DOHH2 (cell line): Measurements from ENCODE around the gene CD300H.

Source experiments
- H3F3A ChIP-seq: fragments of 200-600 bp; sonication (generic), shearing (Covaris generic); 2 replicates; pipeline ENCODE4 v1.6.0; 2016; ENCODE audit warnings: antibody characterized with exemption, mild to moderate bottlenecking; ENCODE audit not compliant: control insufficient read depth, insufficient read depth
- H3K27ac ChIP-seq: fragments of 200-600 bp; sonication (generic); 2 replicates; pipeline ENCODE4 v1.5.1; 2014; ENCODE audit warnings: low read depth, mild to moderate bottlenecking, low read length, moderate library complexity
- H3K27me3 ChIP-seq: fragments of 200-600 bp; sonication (generic); 2 replicates; pipeline ENCODE4 v1.6.1; 2014; ENCODE audit warnings: mild to moderate bottlenecking, low read length, mixed read lengths; ENCODE audit not compliant: control insufficient read depth
- H3K36me3 ChIP-seq: fragments of 200-600 bp; sonication (generic); 2 replicates; pipeline ENCODE4 v1.6.1; 2014; ENCODE audit warnings: mild to moderate bottlenecking, low read length, moderate library complexity, mixed read lengths; ENCODE audit not compliant: control insufficient read depth
- H3K4me1 ChIP-seq: fragments of 200-600 bp; sonication (generic); 2 replicates; pipeline ENCODE4 v1.6.1; 2014; ENCODE audit warnings: mild to moderate bottlenecking, low read length, mixed read lengths; ENCODE audit not compliant: control insufficient read depth
- H3K4me2 ChIP-seq: fragments of 200-600 bp; sonication (generic); 2 replicates; pipeline ENCODE4 v1.6.0; 2014; ENCODE audit warnings: mild to moderate bottlenecking, low read length, moderate library complexity
- H3K4me3 ChIP-seq: fragments of 200-600 bp; sonication (generic); 2 replicates; pipeline ENCODE4 v1.5.1; 2014; ENCODE audit warnings: mild to moderate bottlenecking, low read length, mixed read lengths
- H3K79me2 ChIP-seq: fragments of 200-600 bp; sonication (generic); 2 replicates; pipeline ENCODE4 v1.6.1; 2014; ENCODE audit warnings: mild to moderate bottlenecking, low read length, mixed read lengths; ENCODE audit not compliant: control insufficient read depth
- H3K9me2 ChIP-seq: fragments of 200-600 bp; sonication (generic); replicated peaks from 2 replicates; pipeline ENCODE4 v1.6.1; 2014; ENCODE audit warnings: mild to moderate bottlenecking, low read length, mixed read lengths; ENCODE audit not compliant: control insufficient read depth
- H3K9me3 ChIP-seq: fragments of 200-600 bp; sonication (generic); 2 replicates; pipeline ENCODE4 v1.6.1; 2014; ENCODE audit warnings: antibody characterized with exemption, low read length, mixed read lengths; ENCODE audit not compliant: control insufficient read depth, insufficient read depth
- H4K20me1 ChIP-seq: fragments of 200-600 bp; sonication (generic); 2 replicates; pipeline ENCODE4 v1.6.0; 2014; ENCODE audit warnings: low read depth, mild to moderate bottlenecking, antibody characterized with exemption, low read length, moderate library complexity; ENCODE audit not compliant: control insufficient read depth, insufficient read depth
- EZH2phosphoT487 ChIP-seq: fragments of 200-600 bp; sonication (generic); IDR thresholded peaks from 2 replicates; pipeline ENCODE4 v1.6.1; 2017; ENCODE audit warnings: borderline replicate concordance, mild to moderate bottlenecking, antibody characterized with exemption, low read length, moderate library complexity, mixed read lengths
- TF ChIP-seq, protein P1 (sequence below): fragments of 200-600 bp; sonication (generic); IDR thresholded peaks from one replicate; pipeline ENCODE4 v1.5.1; 2014; ENCODE audit warnings: antibody characterized with exemption, mild to moderate bottlenecking, low read depth, low read length; ENCODE audit not compliant: poor library complexity, severe bottlenecking

CD300H gene

DNA sequence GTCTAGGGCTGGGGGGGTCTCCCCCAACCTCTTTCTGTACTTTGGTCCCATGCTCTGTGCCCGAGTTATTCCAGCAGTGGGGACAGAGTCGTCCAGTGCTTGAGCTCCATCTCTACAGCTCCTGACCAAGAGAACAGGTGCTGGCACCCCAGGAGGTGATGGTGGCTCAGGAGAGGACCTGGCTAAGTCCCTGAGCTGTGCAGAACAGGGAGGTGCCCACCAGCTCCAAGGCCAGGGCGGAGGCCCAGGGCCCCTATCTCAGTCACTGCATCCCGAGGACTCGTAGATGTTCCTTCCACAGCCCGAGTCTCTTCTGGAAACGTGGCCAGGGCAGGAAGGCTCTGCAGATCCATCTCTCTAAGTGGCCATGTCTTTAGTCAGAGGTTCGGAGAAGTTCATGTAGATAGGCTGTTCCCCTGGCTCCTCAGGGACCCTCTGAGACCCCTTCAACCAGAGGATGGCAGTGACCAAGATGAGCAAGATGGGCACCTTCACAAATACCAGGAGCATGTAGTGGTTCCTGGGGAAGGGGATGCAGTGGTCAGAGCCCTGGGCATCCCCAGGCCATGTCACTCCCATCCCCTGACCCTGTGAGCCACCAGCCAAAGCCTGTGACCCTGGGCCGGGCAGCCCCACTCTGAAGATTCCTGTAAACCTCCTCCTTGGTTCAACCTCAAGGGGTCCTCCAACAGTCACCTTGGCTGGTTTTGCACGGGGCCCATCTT lies 44.8 kb downstream of the CD300H start:
- Histone ChIP-seq H3K4me2 (no peak overlapping the region), H3K4me3 (no peak overlapping the region), H3K4me1 (no peaks in the 10 kb centered on the region), H3K27ac (no peak overlapping the region), H3K9me3 (peaks cover 3% of the 10 kb centered on the region; the same call in 1 of the 2 replicates), H4K20me1 (no peaks in the 10 kb centered on the region), H3F3A (no peaks in the 10 kb centered on the region), H3K79me2 (no peaks in the 10 kb centered on the region), H3K36me3 (no peaks in the 10 kb centered on the region), H3K9me2 (no peaks in the 10 kb centered on the region), H3K27me3 (no peaks in the 10 kb centered on the region)
- no peak for TF ChIP-seq EZH2phosphoT487
- TF ChIP-seq, protein P1, sequence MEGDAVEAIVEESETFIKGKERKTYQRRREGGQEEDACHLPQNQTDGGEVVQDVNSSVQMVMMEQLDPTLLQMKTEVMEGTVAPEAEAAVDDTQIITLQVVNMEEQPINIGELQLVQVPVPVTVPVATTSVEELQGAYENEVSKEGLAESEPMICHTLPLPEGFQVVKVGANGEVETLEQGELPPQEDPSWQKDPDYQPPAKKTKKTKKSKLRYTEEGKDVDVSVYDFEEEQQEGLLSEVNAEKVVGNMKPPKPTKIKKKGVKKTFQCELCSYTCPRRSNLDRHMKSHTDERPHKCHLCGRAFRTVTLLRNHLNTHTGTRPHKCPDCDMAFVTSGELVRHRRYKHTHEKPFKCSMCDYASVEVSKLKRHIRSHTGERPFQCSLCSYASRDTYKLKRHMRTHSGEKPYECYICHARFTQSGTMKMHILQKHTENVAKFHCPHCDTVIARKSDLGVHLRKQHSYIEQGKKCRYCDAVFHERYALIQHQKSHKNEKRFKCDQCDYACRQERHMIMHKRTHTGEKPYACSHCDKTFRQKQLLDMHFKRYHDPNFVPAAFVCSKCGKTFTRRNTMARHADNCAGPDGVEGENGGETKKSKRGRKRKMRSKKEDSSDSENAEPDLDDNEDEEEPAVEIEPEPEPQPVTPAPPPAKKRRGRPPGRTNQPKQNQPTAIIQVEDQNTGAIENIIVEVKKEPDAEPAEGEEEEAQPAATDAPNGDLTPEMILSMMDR = no peak

DNA sequence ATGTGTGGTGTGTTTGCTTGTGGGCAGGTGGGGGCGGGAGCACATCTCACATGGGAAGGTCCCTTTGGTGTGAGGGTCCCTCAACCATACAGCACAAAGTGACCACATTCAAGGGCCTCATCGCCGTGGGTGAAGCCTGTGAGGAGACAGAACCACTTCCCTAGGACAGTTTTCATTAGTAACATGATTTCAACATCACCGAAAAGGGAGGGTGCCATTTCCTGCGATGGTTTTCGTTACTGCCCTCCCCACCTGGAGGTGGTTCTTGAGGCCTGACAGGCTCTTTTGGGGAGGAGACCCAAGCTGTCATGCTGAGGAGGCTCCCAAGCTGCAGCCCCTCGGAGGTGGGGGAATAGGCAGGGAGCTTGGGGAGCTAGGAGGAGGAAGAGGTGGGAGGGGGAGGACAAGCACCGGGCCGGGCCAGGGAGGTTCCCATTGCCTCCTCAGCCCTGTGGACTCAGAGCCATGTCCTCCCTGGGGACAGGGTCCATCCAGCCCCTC lies 45.6 kb downstream of the CD300H start:
- no peaks in the 10 kb centered on the region for H4K20me1 ChIP-seq
- no peaks in the 10 kb centered on the region for H3F3A ChIP-seq
- no peak overlapping the region for H3K27ac ChIP-seq
- peaks cover 3% of the 10 kb centered on the region; the same call in 1 of the 2 replicates for H3K9me3 ChIP-seq
- H3K9me2 ChIP-seq = no peaks in the 10 kb centered on the region
- no peaks in the 10 kb centered on the region for H3K27me3 ChIP-seq
- H3K4me2 ChIP-seq = no peak overlapping the region
- no peak overlapping the region for H3K4me3 ChIP-seq
- TF ChIP-seq, protein P1 = no peak
- TF ChIP-seq EZH2phosphoT487 = no peak
- no peaks in the 10 kb centered on the region for H3K79me2 ChIP-seq
- no peaks in the 10 kb centered on the region for H3K36me3 ChIP-seq
- H3K4me1 ChIP-seq = no peaks in the 10 kb centered on the region

DNA sequence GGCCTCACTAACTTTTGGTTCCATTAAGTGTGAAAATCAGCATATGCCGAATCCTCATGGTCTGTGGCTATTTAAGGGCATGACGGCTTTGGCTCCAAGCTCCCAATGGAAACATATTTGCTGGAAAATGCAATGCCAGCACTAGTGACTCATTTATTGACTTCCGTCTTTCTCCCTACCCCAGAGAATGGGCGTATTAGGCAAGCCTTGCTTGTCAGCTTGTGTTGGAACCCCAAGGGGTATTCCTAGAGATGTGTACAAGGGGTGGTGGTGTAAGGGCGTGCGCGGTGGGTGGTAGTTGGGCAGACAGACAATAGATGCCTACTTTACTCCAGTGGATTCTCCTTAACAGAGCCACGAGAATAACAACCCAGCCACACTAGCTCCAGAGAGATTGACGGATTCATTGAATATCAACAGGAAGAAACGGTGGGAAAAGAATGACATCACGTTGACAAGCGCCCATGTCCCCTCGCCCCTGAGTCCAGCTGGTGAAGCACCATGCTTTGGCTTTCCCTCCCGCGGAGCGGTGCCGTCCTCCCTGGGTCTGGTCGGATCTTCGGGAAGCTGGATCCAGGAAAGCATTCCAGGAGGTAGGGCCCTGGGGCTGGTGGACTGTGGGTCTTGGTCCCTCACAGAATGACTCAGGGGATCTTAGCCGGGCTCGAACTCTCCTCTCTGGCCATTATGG lies 46.4 kb downstream of the CD300H start:
- no peak overlapping the region for H3K4me2 ChIP-seq
- H3K4me3 ChIP-seq = no peak overlapping the region
- no peak overlapping the region for H3K27ac ChIP-seq
- H3K4me1 ChIP-seq = no peaks in the 10 kb centered on the region
- TF ChIP-seq EZH2phosphoT487 = no peak
- TF ChIP-seq, protein P1 = no peak
- no peaks in the 10 kb centered on the region for H4K20me1 ChIP-seq
- peaks cover 3% of the 10 kb centered on the region; the same call in 1 of the 2 replicates for H3K9me3 ChIP-seq
- H3F3A ChIP-seq = no peaks in the 10 kb centered on the region
- no peaks in the 10 kb centered on the region for H3K36me3 ChIP-seq
- no peaks in the 10 kb centered on the region for H3K9me2 ChIP-seq
- H3K79me2 ChIP-seq = no peaks in the 10 kb centered on the region
- H3K27me3 ChIP-seq = no peaks in the 10 kb centered on the region
